Endothelial cell of umbilical vein (primary cell): ENCODE measurements around the gene METTL25. TPM values are rescaled to one million over a fixed set of nuclear protein-coding genes. Genes with fewer than 3 reads are reported as not detected.

Source experiments
- BruUV-seq: library from RNA; stranded (reverse); fragments of 400-500 nt; replicated peaks from 2 replicates; lab custom pipeline; 2021; lab: Mats Ljungman, UMichigan
- CTCF ChIA-PET: fragments of 300-600, 350-600 bp; sonication (Branson Sonifier 250); formaldehyde crosslinking; loops from one replicate; lab custom pipeline; 2021; ENCODE audit warnings: antibody characterized with exemption, inconsistent platforms; lab: Charles Lee
- POLR2A ChIA-PET: fragments of 300-600, 350-600 bp; sonication (Branson Sonifier 250); formaldehyde crosslinking; loops from one replicate; lab custom pipeline; 2021; ENCODE audit warnings: antibody characterized with exemption, inconsistent platforms; lab: Charles Lee
- DNase-seq: peaks from one replicate; pipeline ENCODE4 v3.0.0-alpha.2; 2011; ENCODE audit warnings: low read depth, low spot score
- FAIRE-seq: peaks from 2 replicates; lab custom pipeline; 2011; peaks lifted over from hg19 to GRCh38; lab: Jason Lieb, UNC
- H2AFZ ChIP-seq: 2 replicates; pipeline ENCODE4 v1.6.0; 2012; ENCODE audit warnings: low read depth, low read length, control low read depth, inconsistent platforms
- H3K27ac ChIP-seq: 2 replicates; pipeline ENCODE4 v1.5.1; 2011; ENCODE audit warnings: low read depth, mild to moderate bottlenecking, control low read depth, low read length, moderate library complexity; ENCODE audit not compliant: insufficient read depth
- H3K27me3 ChIP-seq, 2 experiments: 2 replicates each; pipeline versions ENCODE4 v1.6.0 to v1.6.1; 2011; ENCODE audit warnings: low read length in 2 of 2, mixed read lengths in 1 of 2; ENCODE audit not compliant: control insufficient read depth in 2 of 2, insufficient read depth in 2 of 2
- H3K36me3 ChIP-seq, 2 experiments: 2 replicates in 1 of 2; 3 replicates in 1 of 2; pipeline ENCODE4 v1.5.1; 2011; ENCODE audit warnings: low read length in 2 of 2, mild to moderate bottlenecking in 1 of 2, moderate library complexity in 1 of 2; ENCODE audit not compliant: control insufficient read depth in 2 of 2, insufficient read depth in 2 of 2; ENCODE audit errors: extremely low read depth in 1 of 2
- H3K4me1 ChIP-seq: 3 replicates; pipeline ENCODE4 v1.5.1; 2011; ENCODE audit warnings: mild to moderate bottlenecking, low read length; ENCODE audit not compliant: control insufficient read depth, insufficient read depth; ENCODE audit errors: extremely low read depth
- H3K4me2 ChIP-seq: 2 replicates; pipeline ENCODE4 v1.6.1; 2011; ENCODE audit warnings: low read length, control low read depth, mixed read lengths; ENCODE audit not compliant: insufficient read depth
- H3K4me3 ChIP-seq, 3 experiments: fragments of 200-600 bp in 1 of 3; sonication (generic), shearing (Covaris generic) in 1 of 3; replicated peaks in 1 of 3; 2 replicates each; pipeline ENCODE4 v1.5.1; 2011 to 2016; ENCODE audit warnings: control low read depth in 3 of 3, low read length in 3 of 3, mild to moderate bottlenecking in 2 of 3, inconsistent platforms in 1 of 3, low read depth in 1 of 3, moderate library complexity in 1 of 3; ENCODE audit not compliant: insufficient read depth in 1 of 3
- H3K79me2 ChIP-seq: 2 replicates; pipeline ENCODE4 v1.6.0; 2012; ENCODE audit warnings: low read length, inconsistent platforms; ENCODE audit not compliant: control insufficient read depth, insufficient read depth
- H3K9ac ChIP-seq: replicated peaks from 2 replicates; pipeline ENCODE3; 2011; ENCODE audit warnings: low read length, control low read depth; ENCODE audit not compliant: insufficient read depth; ENCODE audit errors: extremely low read depth
- H3K9me1 ChIP-seq: replicated peaks from 3 replicates; pipeline ENCODE4 v1.6.0; 2011; ENCODE audit warnings: mild to moderate bottlenecking, low read length; ENCODE audit not compliant: control insufficient read depth, insufficient read depth; ENCODE audit errors: extremely low read depth
- H3K9me3 ChIP-seq: replicated peaks from 2 replicates; pipeline ENCODE4 v1.5.1; 2012; ENCODE audit warnings: low read length, inconsistent platforms; ENCODE audit not compliant: control insufficient read depth, insufficient read depth
- H4K20me1 ChIP-seq: replicated peaks from 2 replicates; pipeline ENCODE3; 2011; ENCODE audit warnings: mild to moderate bottlenecking, low read length; ENCODE audit not compliant: control insufficient read depth, insufficient read depth; ENCODE audit errors: extremely low read depth
- CTCF ChIP-seq, 2 donors: IDR thresholded peaks; 1 replicate in 1 of 2; 2 replicates in 1 of 2; pipeline ENCODE4 v1.5.1; 2011; ENCODE audit warnings: low read length in 2 of 2, mild to moderate bottlenecking in 2 of 2, moderate library complexity in 2 of 2, control low read depth in 1 of 2, inconsistent platforms in 1 of 2, low read depth in 1 of 2; ENCODE audit not compliant: insufficient read depth in 1 of 2; ENCODE audit errors: extremely low read depth in 1 of 2
- EZH2 ChIP-seq: IDR thresholded peaks from 2 replicates; pipeline ENCODE4 v1.6.1; 2012; ENCODE audit warnings: borderline replicate concordance, low read depth, mild to moderate bottlenecking, moderate library complexity, low read length, inconsistent platforms; ENCODE audit not compliant: severe bottlenecking
- FOS ChIP-seq: IDR thresholded peaks from 2 replicates; pipeline ENCODE4 v1.6.1; 2011; ENCODE audit warnings: mild to moderate bottlenecking, low read length, moderate library complexity, borderline replicate concordance; ENCODE audit not compliant: insufficient read depth
- GATA2 ChIP-seq: IDR thresholded peaks from 2 replicates; pipeline ENCODE4 v1.7.0; 2011; ENCODE audit warnings: low read depth, mild to moderate bottlenecking, moderate library complexity, mixed read lengths, low read length; ENCODE audit not compliant: insufficient read length, insufficient read depth
- JUN ChIP-seq: IDR thresholded peaks from 2 replicates; pipeline ENCODE4 v1.6.1; 2011; ENCODE audit warnings: borderline replicate concordance, low read depth; ENCODE audit not compliant: insufficient read length, insufficient read depth
- MAX ChIP-seq: IDR thresholded peaks from 2 replicates; pipeline ENCODE4 v1.6.1; 2011; ENCODE audit not compliant: insufficient read depth, insufficient read length
- MYC ChIP-seq: IDR thresholded peaks from one replicate; pipeline ENCODE4 v1.6.1; 2011; ENCODE audit warnings: mild to moderate bottlenecking, low read depth, low read length
- POLR2A ChIP-seq: IDR thresholded peaks from 2 replicates; pipeline ENCODE4 v1.6.1; 2012; ENCODE audit warnings: low read depth, mild to moderate bottlenecking, control low read depth, low read length
- POLR2AphosphoS5 ChIP-seq: IDR thresholded peaks from 2 replicates; pipeline ENCODE4 v1.6.1; 2012; ENCODE audit warnings: low read depth, mild to moderate bottlenecking, control low read depth, low read length, moderate library complexity; ENCODE audit not compliant: insufficient read depth
- dilution Hi-C: fragments of 300-500 bp; cut with MboI; formaldehyde crosslinking; loops from one replicate; pipeline ENCODE4 v1.15.0; 2019; ENCODE audit warnings: low sequenced_read_pairs; ENCODE audit not compliant: extremely low pct_ligation_motif_present
- intact Hi-C: fragments of 100-400 bp; cut with micrococcal nuclease; formaldehyde crosslinking; loops from one replicate; pipeline ENCODE4 v1.10.0; 2022
- polyA plus RNA-seq, 4 experiments: library from polyadenylated mRNA; depleted of rRNA in 3 of 4; stranded (reverse) in 3 of 4; unstranded in 1 of 4; fragments of >200 nt; gene quantifications; 2 replicates each; pipeline versions ENCODE4 v1.2.1 to v1.2.3, GENCODE V29; 2011 to 2012; ENCODE audit warnings: missing spikeins in 1 of 4
- total RNA-seq: library from RNA; stranded (reverse); gene quantifications from 2 replicates; pipeline ENCODE4 v1.2.3, GENCODE V29; 2021

Gene METTL25
- total and polyA plus RNA-seq, 2 donors (not counting 3 experiments of a cell fraction or from before 2014, with no cell fraction given), result 6.5 to 8.5 TPM

GRCh38 chr12:82470906-82471512, 112.7 kb downstream of the METTL25 start:
- H3K27ac ChIP-seq, result no peak overlapping the region
- no peak overlapping the region for H2AFZ ChIP-seq
- ChIA-PET POLR2A (no interaction called here), CTCF (interaction anchor here (0.7 to 1.4 kb wide), 2 partner anchors 14 to 27 kb away, joined by 3 read pairs; no protein-coding TSS in a partner anchor)
- FAIRE-seq (no peak), DNase-seq (no peak)
- dilution Hi-C loops (no loop called here), intact Hi-C loops (no loop called here)
- no peak overlapping the region for H3K4me3 ChIP-seq
- BruUV-seq, result no TSS peak
- no peaks in the 10 kb centered on the region for H3K9me3 ChIP-seq
- H3K4me1 ChIP-seq, result peaks cover 22% of the 10 kb centered on the region
- H3K36me3 ChIP-seq, result peaks cover 0 to 4% of the 10 kb centered on the region in 2 experiments
- H3K4me2 ChIP-seq, result no peak overlapping the region
- no peaks in the 10 kb centered on the region for H3K79me2 ChIP-seq
- no peaks in the 10 kb centered on the region for H3K9me1 ChIP-seq
- no peaks in the 10 kb centered on the region for H4K20me1 ChIP-seq
- TF ChIP-seq JUN (no peak), CTCF (IDR thresholded peaks at IDR 0.05; ENCODE audit: extremely low read depth in 1 of 2, insufficient read depth in 1 of 2, low read depth in 1 of 2, low read length in 2 of 2) (no peak), GATA2 (no peak), POLR2A (no peak), EZH2 (no peak), POLR2AphosphoS5 (no peak), FOS (no peak), MAX (no peak), MYC (no peak)
- no peaks in the 10 kb centered on the region for H3K27me3 ChIP-seq
- no peak overlapping the region for H3K9ac ChIP-seq
